Neural progenitor cell (in vitro differentiated cells): ENCODE measurements around the gene MEP1B. TPM values are rescaled to one million over a fixed set of nuclear protein-coding genes. Genes with fewer than 3 reads are reported as not detected.
"Not testable (repeated sequence)": the region's sequence is repeated elsewhere in the genome, so short reads cannot be mapped to it uniquely, and the experiment has no call there.

Source experiments
- DNase-seq: peaks from one replicate; pipeline ENCODE4 v3.0.0-alpha.2; 2016; ENCODE audit warnings: low spot score
- H2AFZ ChIP-seq: fragments of 200-600 bp; sonication (generic); replicated peaks from 2 replicates; pipeline ENCODE4 v1.6.1; 2016; ENCODE audit warnings: antibody characterized with exemption
- H3F3A ChIP-seq: fragments of 200-600 bp; sonication (generic); 2 replicates; pipeline ENCODE4 v1.6.1; 2016; ENCODE audit warnings: antibody characterized with exemption, low read depth
- H3K27ac ChIP-seq: fragments of 200-600 bp; sonication (generic); 2 replicates; pipeline ENCODE4 v1.5.1; 2016; ENCODE audit warnings: mild to moderate bottlenecking
- H3K27me3 ChIP-seq: fragments of 200-600 bp; sonication (generic); 2 replicates; pipeline ENCODE4 v1.6.1; 2016; ENCODE audit warnings: mild to moderate bottlenecking, moderate library complexity
- H3K36me3 ChIP-seq: fragments of 200-600 bp; sonication (generic); 2 replicates; pipeline ENCODE4 v1.5.1; 2016
- H3K4me1 ChIP-seq: fragments of 200-600 bp; sonication (generic); 2 replicates; pipeline ENCODE4 v1.6.1; 2016; ENCODE audit warnings: mixed run types
- H3K4me2 ChIP-seq: fragments of 200-600 bp; sonication (generic); 2 replicates; pipeline ENCODE4 v1.6.1; 2016
- H3K4me3 ChIP-seq: fragments of 200-600 bp; sonication (generic); 2 replicates; pipeline ENCODE4 v1.5.1; 2016
- H3K79me2 ChIP-seq: fragments of 200-600 bp; sonication (generic); 2 replicates; pipeline ENCODE4 v1.6.1; 2016; ENCODE audit warnings: low read depth
- H3K9ac ChIP-seq: fragments of 200-600 bp; sonication (generic); 2 replicates; pipeline ENCODE4 v1.6.1; 2016
- H3K9me3 ChIP-seq: fragments of 200-600 bp; sonication (generic); 2 replicates; pipeline ENCODE4 v1.5.1; 2016; ENCODE audit warnings: low read depth
- H4K20me1 ChIP-seq: fragments of 200-600 bp; sonication (generic); 2 replicates; pipeline ENCODE4 v1.6.1; 2016; ENCODE audit warnings: low read depth
- H3K27ac Mint-ChIP-seq: 3 replicates; pipeline ENCODE4 v1.8.0; 2021; ENCODE audit warnings: mixed read lengths
- H3K27me3 Mint-ChIP-seq: 2 replicates; pipeline ENCODE4 v1.8.0; 2022; ENCODE audit warnings: low read depth, mild to moderate bottlenecking, inconsistent platforms, moderate library complexity, mixed read lengths; ENCODE audit not compliant: insufficient read depth
- H3K36me3 Mint-ChIP-seq: 3 replicates; pipeline ENCODE4 v1.8.0; 2021; ENCODE audit warnings: mixed read lengths
- H3K4me1 Mint-ChIP-seq: 3 replicates; pipeline ENCODE4 v1.8.0; 2021; ENCODE audit warnings: mixed read lengths
- H3K4me3 Mint-ChIP-seq: 3 replicates; pipeline ENCODE4 v1.8.0; 2021; ENCODE audit warnings: mild to moderate bottlenecking, moderate library complexity, mixed read lengths
- H3K9me3 Mint-ChIP-seq: 3 replicates; pipeline ENCODE4 v1.8.0; 2020; ENCODE audit warnings: mixed read lengths
- EZH2 ChIP-seq: fragments of 200-600 bp; sonication (generic); IDR thresholded peaks from 2 replicates; pipeline ENCODE4 v1.6.1; 2017; ENCODE audit warnings: antibody characterized with exemption, mild to moderate bottlenecking, moderate library complexity
- EZH2phosphoT487 ChIP-seq: fragments of 200-600 bp; sonication (generic); IDR thresholded peaks from 2 replicates; pipeline ENCODE4 v1.6.1; 2017; ENCODE audit warnings: antibody characterized with exemption
- total RNA-seq: library from RNA; depleted of rRNA; stranded (reverse); fragments of >200 nt; gene quantifications from 2 replicates; pipeline ENCODE4 v1.2.3, GENCODE V29; 2015; ENCODE audit warnings: low replicate concordance
- TF ChIP-seq, protein P1 (sequence below): fragments of 200-600 bp; sonication (generic); IDR thresholded peaks from 2 replicates; pipeline ENCODE4 v1.5.1; 2017; ENCODE audit warnings: antibody characterized with exemption, mild to moderate bottlenecking

The MEP1B gene
- total RNA-seq, 1 donor from 2014 or later, result not detected

DNA sequence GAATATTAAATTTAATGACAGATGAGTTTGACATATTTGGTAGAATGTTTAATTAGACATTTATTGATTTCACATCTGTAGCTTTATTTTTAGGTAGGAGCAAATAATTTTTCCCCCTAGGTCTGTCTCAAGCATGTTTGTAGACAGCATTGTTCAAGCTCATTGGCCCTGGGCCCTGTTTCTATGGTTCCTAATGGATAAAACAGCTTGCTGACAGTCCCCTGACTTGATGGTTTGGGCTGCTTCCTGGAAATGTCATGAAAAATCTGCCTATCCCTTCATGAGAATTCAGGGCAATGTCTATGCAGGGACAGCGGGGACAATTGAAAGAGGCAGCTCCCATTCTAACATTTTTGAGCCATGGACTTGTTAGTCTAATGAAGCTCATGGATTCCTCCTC is 14.6 kb upstream of the MEP1B start:
- no peak for TF ChIP-seq EZH2phosphoT487
- TF ChIP-seq EZH2, result no peak
- TF ChIP-seq, protein P1, sequence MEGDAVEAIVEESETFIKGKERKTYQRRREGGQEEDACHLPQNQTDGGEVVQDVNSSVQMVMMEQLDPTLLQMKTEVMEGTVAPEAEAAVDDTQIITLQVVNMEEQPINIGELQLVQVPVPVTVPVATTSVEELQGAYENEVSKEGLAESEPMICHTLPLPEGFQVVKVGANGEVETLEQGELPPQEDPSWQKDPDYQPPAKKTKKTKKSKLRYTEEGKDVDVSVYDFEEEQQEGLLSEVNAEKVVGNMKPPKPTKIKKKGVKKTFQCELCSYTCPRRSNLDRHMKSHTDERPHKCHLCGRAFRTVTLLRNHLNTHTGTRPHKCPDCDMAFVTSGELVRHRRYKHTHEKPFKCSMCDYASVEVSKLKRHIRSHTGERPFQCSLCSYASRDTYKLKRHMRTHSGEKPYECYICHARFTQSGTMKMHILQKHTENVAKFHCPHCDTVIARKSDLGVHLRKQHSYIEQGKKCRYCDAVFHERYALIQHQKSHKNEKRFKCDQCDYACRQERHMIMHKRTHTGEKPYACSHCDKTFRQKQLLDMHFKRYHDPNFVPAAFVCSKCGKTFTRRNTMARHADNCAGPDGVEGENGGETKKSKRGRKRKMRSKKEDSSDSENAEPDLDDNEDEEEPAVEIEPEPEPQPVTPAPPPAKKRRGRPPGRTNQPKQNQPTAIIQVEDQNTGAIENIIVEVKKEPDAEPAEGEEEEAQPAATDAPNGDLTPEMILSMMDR, result no peak
- DNase-seq, result no peak
- Histone ChIP-seq H3K4me3 (no peak overlapping the region), H3K9me3 (no peaks in the 10 kb centered on the region), H3F3A (no peaks in the 10 kb centered on the region), H3K27me3 (no peaks in the 10 kb centered on the region), H3K4me1 (no peaks in the 10 kb centered on the region), H3K9ac (no peak overlapping the region), H2AFZ (no peak overlapping the region), H3K27ac (no peak overlapping the region), H3K4me2 (no peak overlapping the region), H4K20me1 (no peaks in the 10 kb centered on the region), H3K79me2 (no peaks in the 10 kb centered on the region), H3K36me3 (no peaks in the 10 kb centered on the region)
- no peaks in the 10 kb centered on the region for H3K9me3 Mint-ChIP-seq
- H3K4me1 Mint-ChIP-seq, result peaks cover 7% of the 10 kb centered on the region
- H3K27ac Mint-ChIP-seq, result no peak overlapping the region
- H3K27me3 Mint-ChIP-seq, result no peaks in the 10 kb centered on the region
- no peaks in the 10 kb centered on the region for H3K36me3 Mint-ChIP-seq
- H3K4me3 Mint-ChIP-seq, result no peak overlapping the region

DNA sequence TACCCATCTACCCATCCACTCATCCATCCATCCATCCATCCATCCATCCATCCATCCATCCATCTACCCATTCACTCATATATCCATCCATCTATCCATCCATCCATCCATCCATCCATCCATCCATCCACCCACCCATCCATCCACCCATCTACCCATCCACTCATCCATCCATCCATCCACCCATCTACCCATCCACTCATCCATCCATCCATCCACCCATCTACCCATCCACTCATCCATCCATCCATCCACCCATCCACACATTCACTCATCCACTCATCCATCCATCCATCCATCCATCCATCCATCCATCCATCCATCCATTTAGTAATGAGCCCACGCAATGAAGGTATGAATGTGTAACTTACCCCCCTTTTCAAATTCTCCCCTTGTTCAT is 13.1 kb upstream of the MEP1B start:
- not testable (repeated sequence) for H3K9ac ChIP-seq, DNase-seq, H2AFZ ChIP-seq, H3K4me1 ChIP-seq, H3K27me3 Mint-ChIP-seq, H3K4me3 Mint-ChIP-seq, H3K4me2 ChIP-seq, H3K79me2 ChIP-seq, H3K27me3 ChIP-seq, H4K20me1 ChIP-seq, H3K9me3 ChIP-seq, H3F3A ChIP-seq, H3K27ac Mint-ChIP-seq, H3K9me3 Mint-ChIP-seq, H3K36me3 Mint-ChIP-seq, H3K4me3 ChIP-seq, H3K36me3 ChIP-seq, H3K27ac ChIP-seq
- peaks cover 13% of the 10 kb centered on the region for H3K4me1 Mint-ChIP-seq

DNA sequence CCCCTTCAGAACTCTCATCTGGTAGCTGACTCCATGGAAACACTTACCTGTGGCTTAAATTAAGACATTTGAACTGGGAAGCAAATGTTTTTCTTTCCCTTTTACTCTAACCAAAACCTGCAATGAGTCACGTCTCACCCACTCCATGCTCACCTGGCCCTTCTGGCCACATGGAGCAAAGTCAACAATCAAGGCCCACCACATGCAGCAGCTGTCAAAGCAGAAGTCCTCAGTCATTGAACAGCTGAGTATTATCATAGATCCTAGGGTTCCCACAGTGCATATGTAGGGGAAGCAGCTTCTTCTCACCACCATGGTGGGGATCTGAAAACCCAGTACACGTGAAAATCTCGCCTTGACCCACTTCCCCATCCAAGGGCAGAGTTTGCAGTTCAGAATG is 12.3 kb upstream of the MEP1B start:
- no peaks in the 10 kb centered on the region for H3K9me3 ChIP-seq
- Mint-ChIP-seq H3K4me1 (peaks cover 13% of the 10 kb centered on the region), H3K4me3 (no peak overlapping the region), H3K9me3 (peaks cover 3% of the 10 kb centered on the region), H3K36me3 (no peaks in the 10 kb centered on the region), H3K27me3 (no peaks in the 10 kb centered on the region), H3K27ac (no peak overlapping the region)
- no peak overlapping the region for H3K9ac ChIP-seq
- no peaks in the 10 kb centered on the region for H3K27me3 ChIP-seq
- no peak overlapping the region for H2AFZ ChIP-seq
- H3K4me1 ChIP-seq, result no peaks in the 10 kb centered on the region
- TF ChIP-seq EZH2phosphoT487 (no peak), EZH2 (no peak)
- TF ChIP-seq, protein P1, result no peak
- no peaks in the 10 kb centered on the region for H3F3A ChIP-seq
- H3K36me3 ChIP-seq, result no peaks in the 10 kb centered on the region
- no peak overlapping the region for H3K4me3 ChIP-seq
- no peak overlapping the region for H3K27ac ChIP-seq
- H3K79me2 ChIP-seq, result no peaks in the 10 kb centered on the region
- no peak for DNase-seq
- H3K4me2 ChIP-seq, result no peak overlapping the region
- H4K20me1 ChIP-seq, result no peaks in the 10 kb centered on the region

DNA sequence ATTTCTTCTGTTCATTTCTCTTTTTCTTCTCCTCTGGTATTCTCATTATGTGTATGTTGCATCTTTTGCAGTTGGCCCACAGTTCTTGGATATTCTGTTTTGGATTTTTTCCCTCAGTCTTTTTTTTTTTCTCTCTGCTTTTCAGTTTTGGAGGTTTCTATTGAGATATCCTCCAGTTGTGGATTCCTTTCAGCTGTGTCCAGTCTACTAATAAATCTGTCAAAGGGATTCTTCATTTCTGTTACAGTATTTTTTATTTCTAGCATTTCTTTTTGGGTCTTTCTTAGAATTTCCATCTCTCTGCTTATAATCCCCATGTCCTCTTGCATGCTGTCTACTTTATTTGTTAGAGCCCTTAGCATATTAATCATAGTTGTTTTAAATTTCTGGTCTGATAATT is 6.3 kb upstream of the MEP1B start:
- Histone ChIP-seq H3F3A (no peaks in the 10 kb centered on the region), H3K4me2 (no peak overlapping the region), H3K9me3 (no peaks in the 10 kb centered on the region), H2AFZ (no peak overlapping the region), H3K79me2 (no peaks in the 10 kb centered on the region), H3K4me1 (no peaks in the 10 kb centered on the region), H4K20me1 (no peaks in the 10 kb centered on the region), H3K4me3 (no peak overlapping the region), H3K36me3 (no peaks in the 10 kb centered on the region), H3K27ac (no peak overlapping the region), H3K9ac (no peak overlapping the region), H3K27me3 (no peaks in the 10 kb centered on the region)
- Mint-ChIP-seq H3K36me3 (peaks cover 1% of the 10 kb centered on the region), H3K4me1 (peaks cover 13% of the 10 kb centered on the region), H3K4me3 (no peak overlapping the region), H3K9me3 (peaks cover 20% of the 10 kb centered on the region), H3K27me3 (no peaks in the 10 kb centered on the region), H3K27ac (no peak overlapping the region)
- DNase-seq, result no peak
- TF ChIP-seq, protein P1, result no peak
- TF ChIP-seq EZH2phosphoT487 (no peak), EZH2 (no peak)
